HG03060 (cell line): ENCODE data around the gene SBF1.
"Not testable (repeated sequence)": the region's sequence is repeated elsewhere in the genome, so short reads cannot be mapped to it uniquely, and the experiment has no call there.

Experiments
- ATAC-seq: cut with Tn5 transposase; IDR thresholded peaks from one replicate; pipeline ENCODE4 v1.9.1; 2021; ENCODE audit warnings: low read depth, moderate number of reproducible peaks; ENCODE audit not compliant: unreplicated experiment

SBF1 gene

DNA sequence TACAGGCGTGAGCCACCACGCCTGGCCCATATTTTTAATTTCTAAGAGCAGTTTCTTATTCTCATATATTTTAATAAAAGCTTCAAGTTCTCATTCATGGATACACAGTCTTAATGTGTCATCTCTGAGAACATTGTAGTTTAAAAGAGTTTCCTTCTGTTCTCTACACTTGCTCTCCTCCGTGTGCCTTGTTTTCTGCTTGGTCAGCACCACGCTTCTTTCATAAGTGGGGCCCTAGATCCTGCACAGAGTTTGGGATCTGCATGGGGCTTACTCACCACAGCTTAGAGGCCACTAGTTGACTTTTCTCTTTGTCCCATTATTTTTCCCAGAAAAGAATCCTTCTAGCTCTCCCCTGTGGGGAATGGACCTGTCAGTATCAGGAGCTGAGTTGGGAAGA is 72.9 kb downstream of the SBF1 start:
- ATAC-seq = no peak

DNA sequence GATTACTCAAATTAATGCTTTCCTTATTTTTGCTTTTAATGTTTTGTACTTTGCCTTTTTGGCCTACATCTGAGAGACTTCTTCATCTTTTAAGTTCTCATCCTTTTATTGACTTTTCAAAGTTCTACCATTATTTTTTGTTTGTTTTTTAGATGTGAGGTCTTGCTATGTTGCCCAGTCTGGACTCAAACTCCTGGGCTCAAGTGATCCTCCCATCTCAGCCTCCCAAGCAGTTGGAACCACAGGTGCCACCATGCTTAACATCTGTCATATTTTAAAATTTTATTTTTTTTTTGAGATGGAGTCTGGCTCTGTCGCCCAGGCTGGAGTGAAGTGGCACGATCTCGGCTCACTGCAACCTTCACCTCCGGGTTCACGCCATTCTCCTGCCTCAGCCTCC is 73.9 kb downstream of the SBF1 start:
- ATAC-seq = no peak

DNA sequence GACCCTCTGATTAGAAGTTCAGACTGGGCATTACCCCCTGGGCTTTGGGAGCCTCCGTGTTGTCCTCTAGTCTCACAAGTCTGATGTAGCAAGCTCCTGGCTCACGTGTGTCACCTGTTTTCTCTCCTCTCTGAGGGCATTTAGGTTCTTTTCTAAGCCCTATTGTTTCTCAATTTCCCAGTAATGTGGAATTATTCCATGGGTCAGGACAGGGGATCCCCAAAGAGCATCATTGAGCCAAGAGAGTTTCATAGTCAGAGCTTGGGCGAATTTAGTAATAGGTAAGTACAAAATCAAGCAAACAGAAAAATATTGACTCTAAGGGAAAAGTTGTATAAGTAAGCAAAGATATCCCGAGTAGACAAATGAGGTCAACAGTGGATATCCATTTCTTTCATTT is 74.4 kb downstream of the SBF1 start:
- no peak for ATAC-seq

DNA sequence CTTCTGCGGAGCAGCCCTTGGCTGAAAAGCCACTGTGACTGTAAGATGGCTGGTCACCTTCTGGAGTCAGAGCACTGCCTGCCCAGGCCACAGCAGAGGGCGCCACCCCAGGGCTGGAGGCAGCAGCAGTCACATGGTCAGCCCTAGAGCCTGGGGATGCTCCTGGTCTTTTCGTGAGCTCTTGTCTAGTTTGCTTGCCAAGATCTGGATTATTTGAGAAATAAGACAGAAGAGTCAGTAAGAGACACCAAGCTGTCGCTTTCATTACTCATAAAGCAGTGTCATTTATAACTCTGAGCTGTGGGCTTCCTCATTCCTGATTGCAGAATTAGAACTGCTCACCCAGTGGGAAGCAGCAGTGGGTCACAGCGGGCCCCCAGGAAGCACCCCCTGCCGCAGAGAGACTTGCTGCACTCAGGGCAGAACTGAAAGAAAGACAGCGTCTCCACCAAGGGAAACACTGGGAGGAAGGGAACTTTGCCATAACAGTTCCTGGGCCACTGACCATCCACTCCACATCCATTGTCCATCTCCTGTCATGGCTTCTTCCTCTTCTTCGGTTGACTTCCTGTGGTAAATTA is 75.0 kb downstream of the SBF1 start:
- ATAC-seq = no peak

DNA sequence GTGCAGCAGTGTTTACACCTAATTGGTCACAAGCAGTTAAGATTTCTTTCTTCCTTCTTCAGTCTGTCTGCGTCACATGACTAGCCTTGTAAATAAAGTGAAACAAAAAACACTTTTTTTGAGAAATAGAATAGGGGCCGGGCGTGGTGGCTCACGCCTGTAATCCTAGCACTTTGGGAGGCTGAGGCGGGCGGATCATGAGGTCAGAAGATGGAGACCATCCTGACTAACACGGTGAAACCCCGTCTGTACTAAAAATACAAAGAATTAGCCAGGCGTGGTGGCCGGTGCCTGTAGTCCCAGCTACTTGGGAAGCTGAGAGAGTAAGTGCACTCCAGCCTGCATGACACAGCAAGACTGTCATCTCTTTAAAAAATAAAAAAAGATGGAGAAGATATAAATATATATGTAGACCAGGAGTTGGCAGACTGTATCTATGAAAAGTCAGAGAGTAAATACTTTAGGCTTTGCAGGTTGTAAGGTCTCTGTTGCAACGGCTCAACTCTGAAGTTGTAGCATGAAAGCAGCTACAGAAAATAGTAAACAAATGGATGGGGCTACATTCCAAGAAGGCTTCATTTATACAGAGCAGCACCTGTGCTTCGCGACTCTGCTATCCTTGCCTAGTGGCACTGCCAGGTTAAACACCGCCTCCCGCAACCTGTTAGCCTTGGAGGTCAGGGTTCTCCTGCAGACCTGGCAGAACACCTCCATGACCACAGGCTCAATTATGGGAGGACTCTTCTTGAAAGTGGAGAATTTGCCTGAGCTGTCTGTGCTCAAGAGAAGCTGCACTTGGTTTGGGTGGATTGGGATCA is 75.8 kb downstream of the SBF1 start:
- ATAC-seq = no peak

DNA sequence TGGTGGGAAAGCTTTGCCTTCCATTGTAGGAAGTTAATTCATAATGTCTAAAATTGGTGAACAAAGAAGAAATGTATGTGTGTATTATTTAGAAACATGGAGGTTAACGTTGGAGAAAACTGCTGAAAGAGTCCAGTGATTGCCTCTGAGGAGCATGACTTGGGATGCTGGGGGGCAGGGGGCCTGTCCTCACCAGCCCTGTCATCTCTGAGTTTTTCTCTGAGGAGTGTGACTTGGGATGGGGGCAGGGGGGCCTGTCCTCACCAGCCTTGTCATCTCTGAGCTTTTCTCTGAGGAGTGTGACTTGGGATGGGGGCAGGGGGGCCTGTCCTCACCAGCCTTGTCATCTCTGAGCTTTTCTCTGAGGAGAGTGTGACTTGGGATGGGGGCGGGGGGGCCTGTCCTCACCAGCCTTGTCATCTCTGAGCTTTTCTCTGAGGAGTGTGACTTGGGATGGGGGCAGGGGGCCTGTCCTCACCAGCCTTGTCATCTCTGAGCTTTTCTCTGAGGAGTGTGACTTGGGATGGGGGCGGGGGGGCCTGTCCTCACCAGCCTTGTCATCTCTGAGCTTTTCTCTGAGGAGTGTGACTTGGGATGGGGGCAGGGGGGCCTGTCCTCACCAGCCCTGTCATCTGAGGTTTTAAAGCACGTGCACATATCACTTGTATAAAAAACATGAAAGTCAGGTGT is 77.3 kb downstream of the SBF1 start:
- not testable (repeated sequence) for ATAC-seq

DNA sequence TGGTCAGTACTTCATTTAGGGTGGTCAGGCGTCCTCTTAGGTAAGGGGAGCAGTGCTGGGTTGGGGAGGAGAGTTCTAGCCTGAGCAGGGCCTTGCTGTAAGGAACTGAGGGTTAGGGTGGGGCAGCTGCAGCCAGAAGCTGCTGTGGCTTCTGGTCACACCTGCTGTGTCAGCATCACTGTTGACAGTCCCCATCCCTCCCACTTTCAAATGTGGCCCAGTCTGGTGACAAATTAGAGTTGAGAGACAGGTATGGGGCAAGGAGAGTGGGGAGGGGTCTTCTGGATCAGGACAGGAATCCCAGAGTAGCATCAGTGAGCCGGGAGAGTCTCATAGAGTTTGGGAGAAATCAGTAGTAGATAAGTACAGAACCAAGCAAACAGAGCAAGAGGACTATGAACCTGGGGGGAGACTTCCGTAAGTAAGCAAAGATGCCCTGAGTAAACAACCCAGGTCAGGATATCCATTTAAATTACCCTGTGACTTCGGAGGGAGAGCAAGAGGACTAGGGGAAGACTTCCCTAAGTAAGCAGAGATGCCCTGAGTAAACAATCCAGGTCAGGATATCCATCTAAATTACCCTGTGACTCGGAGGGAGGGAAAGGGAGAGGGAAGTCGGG is 78.0 kb downstream of the SBF1 start:
- no peak for ATAC-seq
